ENCODE results near the gene MCTP1. TPM values are rescaled to one million over a fixed set of nuclear protein-coding genes. Genes with fewer than 3 reads are reported as not detected.

MCTP1 gene
- polyA plus RNA-seq, 1 donor = 4.8 TPM

Other genes with a start within 250 kb of the MCTP1 start
- 0.39 TPM for gene FAM81B, start 106.3 kb upstream of the MCTP1 start, polyA plus RNA-seq

Measured in large intestine (tissue), 1 donor.